ENCODE measurements around the gene PITPNC1. TPM values are rescaled to one million over a fixed set of nuclear protein-coding genes. Genes with fewer than 3 reads are reported as not detected.

PITPNC1 gene
- total and polyA plus RNA-seq, 2 donors (not counting 3 experiments of a cell fraction or from before 2014, with no cell fraction given) = 2.4 to 9.6 TPM

- Histone ChIP-seq H3K27ac (ENCODE audit: insufficient read depth, low read depth, low read length) (no peak overlapping the region), H3K79me2 (ENCODE audit: control insufficient read depth, insufficient read depth, low read length) (no peaks in the 10 kb centered on the region), H3K4me3 (replicated peaks in 1 of 3; ENCODE audit: insufficient read depth in 1 of 3, low read depth in 1 of 3, low read length in 3 of 3) (no peak overlapping the region), H3K9ac (replicated peaks; ENCODE audit: extremely low read depth, insufficient read depth, low read length) (no peak overlapping the region), H3K27me3 (ENCODE audit: control insufficient read depth in 2 of 2, insufficient read depth in 2 of 2, low read length in 2 of 2) (no peaks in the 10 kb centered on the region), H3K9me3 (replicated peaks; ENCODE audit: control insufficient read depth, insufficient read depth, low read length) (no peaks in the 10 kb centered on the region), H4K20me1 (replicated peaks; ENCODE audit: control insufficient read depth, extremely low read depth, insufficient read depth, low read length) (no peaks in the 10 kb centered on the region), H3K9me1 (replicated peaks; ENCODE audit: control insufficient read depth, extremely low read depth, insufficient read depth, low read length) (no peaks in the 10 kb centered on the region), H3K4me2 (ENCODE audit: insufficient read depth, low read length) (no peak overlapping the region), H2AFZ (ENCODE audit: low read depth, low read length) (no peak overlapping the region), H3K4me1 (ENCODE audit: control insufficient read depth, extremely low read depth, insufficient read depth, low read length) (no peaks in the 10 kb centered on the region), H3K36me3 (ENCODE audit: control insufficient read depth in 2 of 2, extremely low read depth in 1 of 2, insufficient read depth in 2 of 2, low read length in 2 of 2) (no peaks in the 10 kb centered on the region)
- no peak for FAIRE-seq
- CTCF ChIA-PET = interaction anchor here (0.6 to 1.8 kb wide), 6 partner anchors 8 to 100 kb away, joined by 3 to 4 read pairs (median 3); no protein-coding TSS in a partner anchor
- intact Hi-C loops (cut with micrococcal nuclease) = no loop called here
- DNase-seq (ENCODE audit: low read depth, low spot score) = no peak
- dilution Hi-C loops (cut with MboI; ENCODE audit: extremely low pct_ligation_motif_present, low sequenced_read_pairs) = no loop called here
- POLR2A ChIA-PET = no interaction called here
- peak; percentile 11 for TF ChIP-seq FOS (IDR thresholded peaks at IDR 0.05; ENCODE audit: borderline replicate concordance, insufficient read depth, low read length)
- no peak for TF ChIP-seq JUN (IDR thresholded peaks at IDR 0.05; ENCODE audit: borderline replicate concordance, insufficient read depth, insufficient read length, low read depth)
- TF ChIP-seq POLR2A (IDR thresholded peaks at IDR 0.05; ENCODE audit: low read depth, low read length) = no peak
- TF ChIP-seq GATA2 (IDR thresholded peaks at IDR 0.05; ENCODE audit: insufficient read depth, insufficient read length, low read depth, low read length) = no peak
- BruUV-seq (replicated peaks) = no TSS peak
These were observed 192.8 kb downstream of the PITPNC1 start for GRCh38 chr17:67569873-67570272.

- H3K4me3 ChIP-seq (replicated peaks in 1 of 3; ENCODE audit: insufficient read depth in 1 of 3, low read depth in 1 of 3, low read length in 3 of 3) = no peak overlapping the region
- H2AFZ ChIP-seq (ENCODE audit: low read depth, low read length) = no peak overlapping the region
- H3K9ac ChIP-seq (replicated peaks; ENCODE audit: extremely low read depth, insufficient read depth, low read length) = no peak overlapping the region
- DNase-seq (ENCODE audit: low read depth, low spot score) (no peak), FAIRE-seq (no peak)
- no peak overlapping the region for H3K27ac ChIP-seq (ENCODE audit: insufficient read depth, low read depth, low read length)
- no peaks in the 10 kb centered on the region for H4K20me1 ChIP-seq (replicated peaks; ENCODE audit: control insufficient read depth, extremely low read depth, insufficient read depth, low read length)
- intact Hi-C loops (cut with micrococcal nuclease) (no loop called here), dilution Hi-C loops (cut with MboI; ENCODE audit: extremely low pct_ligation_motif_present, low sequenced_read_pairs) (no loop called here)
- H3K9me1 ChIP-seq (replicated peaks; ENCODE audit: control insufficient read depth, extremely low read depth, insufficient read depth, low read length) = no peaks in the 10 kb centered on the region
- no peaks in the 10 kb centered on the region for H3K4me1 ChIP-seq (ENCODE audit: control insufficient read depth, extremely low read depth, insufficient read depth, low read length)
- TF ChIP-seq POLR2A (IDR thresholded peaks at IDR 0.05; ENCODE audit: low read depth, low read length) (no peak), FOS (IDR thresholded peaks at IDR 0.05; ENCODE audit: borderline replicate concordance, insufficient read depth, low read length) (no peak), EZH2 (IDR thresholded peaks at IDR 0.05; ENCODE audit: borderline replicate concordance, low read depth, low read length, severe bottlenecking) (no peak), MAX (IDR thresholded peaks at IDR 0.05; ENCODE audit: insufficient read depth, insufficient read length) (no peak)
- no peaks in the 10 kb centered on the region for H3K27me3 ChIP-seq (ENCODE audit: control insufficient read depth in 2 of 2, insufficient read depth in 2 of 2, low read length in 2 of 2)
- H3K4me2 ChIP-seq (ENCODE audit: insufficient read depth, low read length) = no peak overlapping the region
- no peaks in the 10 kb centered on the region for H3K36me3 ChIP-seq (ENCODE audit: control insufficient read depth in 2 of 2, extremely low read depth in 1 of 2, insufficient read depth in 2 of 2, low read length in 2 of 2)
- H3K9me3 ChIP-seq (replicated peaks; ENCODE audit: control insufficient read depth, insufficient read depth, low read length) = no peaks in the 10 kb centered on the region
- H3K79me2 ChIP-seq (ENCODE audit: control insufficient read depth, insufficient read depth, low read length) = no peaks in the 10 kb centered on the region
- no TSS peak for BruUV-seq (replicated peaks)
- ChIA-PET POLR2A (no interaction called here), CTCF (interaction anchor here (1.0 kb wide), 1 partner anchor 11 kb away, joined by 4 read pairs; no protein-coding TSS in a partner anchor)
These were observed 193.7 kb downstream of the PITPNC1 start for GRCh38 chr17:67570797-67571196.

Measured in endothelial cell of umbilical vein (primary cell).